ENCODE measurements around the gene ELMO1. TPM values are rescaled to one million over a fixed set of nuclear protein-coding genes. Genes with fewer than 3 reads are reported as not detected.

ELMO1 gene
- total RNA-seq, 1 experiment from 2014 or later: 7.8 TPM

DNA sequence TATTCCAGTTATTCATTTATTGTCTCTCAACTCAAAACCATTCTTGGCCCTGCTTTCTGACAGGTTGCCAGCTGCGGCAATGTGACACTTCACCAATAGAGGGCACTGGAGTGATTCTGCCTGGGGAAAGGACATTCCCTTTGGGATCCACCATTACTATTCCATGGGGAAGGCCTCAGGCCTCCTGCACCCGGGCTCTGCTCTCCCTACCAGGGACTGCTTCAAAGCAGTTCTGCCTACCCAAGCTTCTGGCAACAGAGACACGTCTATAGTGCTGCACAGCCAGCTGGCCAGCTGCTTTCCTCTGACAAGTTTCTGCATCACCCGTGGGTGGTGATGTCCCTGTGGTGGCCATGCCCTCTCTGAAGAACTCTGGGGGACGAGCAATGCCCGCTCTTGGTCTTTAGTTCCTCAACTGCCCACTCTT lies 163.8 kb downstream of the ELMO1 start:
- Histone ChIP-seq H3K9ac (ENCODE audit: extremely low read depth, insufficient read length, low read length) (no peak overlapping the region), H3K56ac (ENCODE audit: insufficient read length, low read depth, low read length) (no peak overlapping the region), H3K27me3 (ENCODE audit: insufficient read depth, low read length) (no peaks in the 10 kb centered on the region), H4K20me1 (ENCODE audit: control insufficient read depth, insufficient read depth, insufficient read length) (no peaks in the 10 kb centered on the region), H3T11ph (ENCODE audit: low read length) (no peak overlapping the region), H3K4ac (ENCODE audit: low read depth, low read length) (no peak overlapping the region), H3K14ac (ENCODE audit: insufficient read depth, low read length) (no peak overlapping the region), H4K5ac (ENCODE audit: insufficient read length, low read depth, low read length) (no peak overlapping the region), H3K23me2 (ENCODE audit: insufficient read length, low read depth, low read length, poor library complexity, severe bottlenecking) (no peaks in the 10 kb centered on the region), H3K9me3 (ENCODE audit: control insufficient read depth, low read depth, low read length) (no peaks in the 10 kb centered on the region), H2BK12ac (ENCODE audit: insufficient read length, low read depth, low read length) (no peak overlapping the region), H2BK120ac (ENCODE audit: low read depth, low read length, poor library complexity, severe bottlenecking) (no peak overlapping the region), H2BK15ac (ENCODE audit: low read depth, low read length) (no peak overlapping the region), H2AK5ac (ENCODE audit: insufficient read length, low read length) (no peak overlapping the region), H4K91ac (ENCODE audit: insufficient read length, low read depth, low read length) (no peak overlapping the region), H3K4me2 (ENCODE audit: insufficient read depth, insufficient read length, low read length) (no peak overlapping the region), H3K79me2 (ENCODE audit: insufficient read depth, low read length) (no peaks in the 10 kb centered on the region), H4K8ac (replicated peaks; ENCODE audit: insufficient read length, low read depth, low read length) (no peak overlapping the region), H2BK5ac (ENCODE audit: insufficient read length, low read length) (no peak overlapping the region), H2AFZ (ENCODE audit: low read length) (no peak overlapping the region), H2BK20ac (ENCODE audit: low read depth, low read length, poor library complexity, severe bottlenecking) (no peak overlapping the region), H3K27ac (ENCODE audit: insufficient read length, low read depth, low read length) (no peak overlapping the region), H3K79me1 (ENCODE audit: insufficient read depth, low read depth, low read length, poor library complexity, severe bottlenecking) (no peaks in the 10 kb centered on the region), H3K18ac (ENCODE audit: insufficient read length, low read depth, low read length) (no peak overlapping the region), H3K23ac (ENCODE audit: insufficient read length, low read depth, low read length) (no peak overlapping the region), H3K4me1 (ENCODE audit: insufficient read depth, low read length) (no peaks in the 10 kb centered on the region; the same call in 1 of the 2 replicates)
- Mint-ChIP-seq H3K9me3 (peaks cover 0 to 2% of the 10 kb centered on the region in 2 experiments; a peak in 1 of 5 replicates), H3K36me3 (ENCODE audit: insufficient read depth in 1 of 3, low read depth in 3 of 3) (peaks cover 0 to 10% (median 0%) of the 10 kb centered on the region in 3 experiments; a peak in 1 of 7 replicates), H3K27me3 (ENCODE audit: low read depth) (no peaks in the 10 kb centered on the region), H3K4me3 (no peak overlapping the region), H3K27ac (no peak overlapping the region), H3K4me1 (peaks cover 32 to 40% of the 10 kb centered on the region in 2 experiments)
- TF ChIP-seq, protein P1, sequence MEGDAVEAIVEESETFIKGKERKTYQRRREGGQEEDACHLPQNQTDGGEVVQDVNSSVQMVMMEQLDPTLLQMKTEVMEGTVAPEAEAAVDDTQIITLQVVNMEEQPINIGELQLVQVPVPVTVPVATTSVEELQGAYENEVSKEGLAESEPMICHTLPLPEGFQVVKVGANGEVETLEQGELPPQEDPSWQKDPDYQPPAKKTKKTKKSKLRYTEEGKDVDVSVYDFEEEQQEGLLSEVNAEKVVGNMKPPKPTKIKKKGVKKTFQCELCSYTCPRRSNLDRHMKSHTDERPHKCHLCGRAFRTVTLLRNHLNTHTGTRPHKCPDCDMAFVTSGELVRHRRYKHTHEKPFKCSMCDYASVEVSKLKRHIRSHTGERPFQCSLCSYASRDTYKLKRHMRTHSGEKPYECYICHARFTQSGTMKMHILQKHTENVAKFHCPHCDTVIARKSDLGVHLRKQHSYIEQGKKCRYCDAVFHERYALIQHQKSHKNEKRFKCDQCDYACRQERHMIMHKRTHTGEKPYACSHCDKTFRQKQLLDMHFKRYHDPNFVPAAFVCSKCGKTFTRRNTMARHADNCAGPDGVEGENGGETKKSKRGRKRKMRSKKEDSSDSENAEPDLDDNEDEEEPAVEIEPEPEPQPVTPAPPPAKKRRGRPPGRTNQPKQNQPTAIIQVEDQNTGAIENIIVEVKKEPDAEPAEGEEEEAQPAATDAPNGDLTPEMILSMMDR (conservative IDR thresholded peaks at IDR 0.05): peak; percentile 94; the same call in 2 of the 3 replicates
- peak; percentile 73 for DNase-seq
- WGBS (ENCODE audit: extremely low coverage, insufficient read length, low lambda C conversion rate): no CpG with 5 or more reads among the region's 6 CpGs
